GM19023 (cell line): Measurements from ENCODE around the gene CRYBG1.
"Not testable (repeated sequence)": the region's sequence is repeated elsewhere in the genome, so short reads cannot be mapped to it uniquely, and the experiment has no call there.

Experiments used
- ATAC-seq: cut with Tn5 transposase; IDR thresholded peaks from one replicate; pipeline ENCODE4 v1.9.1; 2021; ENCODE audit warnings: mild to moderate bottlenecking, moderate library complexity; ENCODE audit not compliant: unreplicated experiment

CRYBG1 gene

GRCh38 chr6:106581468-106581867, 221.0 kb downstream of the CRYBG1 start:
- no peak for ATAC-seq

GRCh38 chr6:106586815-106587415, 226.4 kb downstream of the CRYBG1 start:
- no peak for ATAC-seq

- not testable (repeated sequence) for ATAC-seq
These were observed 228.4 kb downstream of the CRYBG1 start for GRCh38 chr6:106588937-106589336.

- ATAC-seq: no peak
These were observed 230.8 kb downstream of the CRYBG1 start for GRCh38 chr6:106591111-106591825.

GRCh38 chr6:106599440-106599839, 238.9 kb downstream of the CRYBG1 start:
- no peak for ATAC-seq

GRCh38 chr6:106600329-106600728, 239.8 kb downstream of the CRYBG1 start:
- no peak for ATAC-seq

- ATAC-seq: no peak
These were observed 247.7 kb downstream of the CRYBG1 start for GRCh38 chr6:106608080-106608668.

- ATAC-seq: no peak
These were observed 249.2 kb downstream of the CRYBG1 start for GRCh38 chr6:106609699-106610098.

- ATAC-seq: no peak
These were observed 250.5 kb downstream of the CRYBG1 start for GRCh38 chr6:106611030-106611429.

- ATAC-seq: no peak
These were observed 252.3 kb downstream of the CRYBG1 start for GRCh38 chr6:106612671-106613416.

GRCh38 chr6:106613590-106613989, 253.1 kb downstream of the CRYBG1 start:
- ATAC-seq: no peak

- ATAC-seq: no peak
These were observed 253.6 kb downstream of the CRYBG1 start for GRCh38 chr6:106614166-106614565.

GRCh38 chr6:106614592-106615257, 254.2 kb downstream of the CRYBG1 start:
- no peak for ATAC-seq

GRCh38 chr6:106617302-106617701, 256.8 kb downstream of the CRYBG1 start:
- no peak for ATAC-seq

- ATAC-seq: no peak
These were observed 257.3 kb downstream of the CRYBG1 start for GRCh38 chr6:106617857-106618256.

GRCh38 chr6:106618324-106618723, 257.8 kb downstream of the CRYBG1 start:
- no peak for ATAC-seq

GRCh38 chr6:106619223-106619622, 258.7 kb downstream of the CRYBG1 start:
- ATAC-seq: no peak

GRCh38 chr6:106620931-106621672, 260.6 kb downstream of the CRYBG1 start:
- no peak for ATAC-seq
